ENCODE data around the gene GBF1. TPM values are rescaled to one million over a fixed set of nuclear protein-coding genes. Genes with fewer than 3 reads are reported as not detected.

Gene GBF1
- total RNA-seq, 1 experiment from 2014 or later = 23.7 TPM

GRCh38 chr10:102421757-102422512 is 176.6 kb downstream of the GBF1 start:
- Histone ChIP-seq H3T11ph (ENCODE audit: low read length) (no peak overlapping the region), H3K14ac (ENCODE audit: insufficient read depth, low read length) (no peak overlapping the region), H2BK120ac (ENCODE audit: low read depth, low read length, poor library complexity, severe bottlenecking) (no peak overlapping the region), H3K4me2 (ENCODE audit: insufficient read depth, insufficient read length, low read length) (peak overlapping the region; percentile 74), H3K79me1 (ENCODE audit: insufficient read depth, low read depth, low read length, poor library complexity, severe bottlenecking) (no peaks in the 10 kb centered on the region), H2BK5ac (ENCODE audit: insufficient read length, low read length) (no peak overlapping the region), H3K23me2 (ENCODE audit: insufficient read length, low read depth, low read length, poor library complexity, severe bottlenecking) (peaks cover 35% of the 10 kb centered on the region), H3K56ac (ENCODE audit: insufficient read length, low read depth, low read length) (no peak overlapping the region), H2AK5ac (ENCODE audit: insufficient read length, low read length) (no peak overlapping the region), H4K8ac (replicated peaks; ENCODE audit: insufficient read length, low read depth, low read length) (no peak overlapping the region), H4K5ac (ENCODE audit: insufficient read length, low read depth, low read length) (no peak overlapping the region), H2BK15ac (ENCODE audit: low read depth, low read length) (no peak overlapping the region), H2BK20ac (ENCODE audit: low read depth, low read length, poor library complexity, severe bottlenecking) (no peak overlapping the region), H4K91ac (ENCODE audit: insufficient read length, low read depth, low read length) (no peak overlapping the region), H2BK12ac (ENCODE audit: insufficient read length, low read depth, low read length) (no peak overlapping the region), H3K27ac (ENCODE audit: insufficient read length, low read depth, low read length) (no peak overlapping the region), H3K4ac (ENCODE audit: low read depth, low read length) (no peak overlapping the region), H3K18ac (ENCODE audit: insufficient read length, low read depth, low read length) (peak overlapping the region; percentile 27), H3K23ac (ENCODE audit: insufficient read length, low read depth, low read length) (no peak overlapping the region), H3K9me3 (ENCODE audit: control insufficient read depth, low read depth, low read length) (no peaks in the 10 kb centered on the region), H3K27me3 (ENCODE audit: insufficient read depth, low read length) (no peaks in the 10 kb centered on the region), H3K9ac (ENCODE audit: extremely low read depth, insufficient read length, low read length) (peak overlapping the region; percentile 40), H3K4me1 (ENCODE audit: insufficient read depth, low read length) (peaks cover 2% of the 10 kb centered on the region; the same call in 1 of the 2 replicates), H2AFZ (ENCODE audit: low read length) (no peak overlapping the region), H3K79me2 (ENCODE audit: insufficient read depth, low read length) (no peaks in the 10 kb centered on the region), H4K20me1 (ENCODE audit: control insufficient read depth, insufficient read depth, insufficient read length) (no peaks in the 10 kb centered on the region)
- DNase-seq = peak; percentile 72
- no peaks in the 10 kb centered on the region; a peak in 1 of 5 replicates for H3K9me3 Mint-ChIP-seq
- H3K4me1 Mint-ChIP-seq = peaks cover 16 to 24% of the 10 kb centered on the region in 2 experiments
- no peak for TF ChIP-seq CTCF (conservative IDR thresholded peaks at IDR 0.05)
- H3K4me3 Mint-ChIP-seq = peak overlapping the region; percentile 92 to 97
- peaks cover 6 to 17% (median 16%) of the 10 kb centered on the region in 3 experiments; a peak in 5 of 7 replicates for H3K36me3 Mint-ChIP-seq (ENCODE audit: insufficient read depth in 1 of 3, low read depth in 3 of 3)
- no CpG with 5 or more reads among the region's 62 CpGs for WGBS (ENCODE audit: extremely low coverage, insufficient read length, low lambda C conversion rate)
- H3K27me3 Mint-ChIP-seq (ENCODE audit: low read depth) = peaks cover 22% of the 10 kb centered on the region
- no peak overlapping the region for H3K27ac Mint-ChIP-seq
